HCT116 (cell line): ENCODE results near the gene UBE2J2. TPM values are rescaled to one million over a fixed set of nuclear protein-coding genes. Genes with fewer than 3 reads are reported as not detected.
A peak's percentile ranks its signal among the peaks of the same experiment; 100 is the strongest.

Experiments
- ATAC-seq: fragments of 200-7000 bp; cut with Tn5 transposase; 2 replicates; pipeline ENCODE4 v1.9.1; 2020; ENCODE audit warnings: mild to moderate bottlenecking, moderate library complexity
- BruUV-seq: library from RNA; stranded (reverse); fragments of 400-500 nt; replicated peaks from 2 replicates; lab custom pipeline; 2021; lab: Mats Ljungman, UMichigan
- CTCF ChIA-PET: fragments of 300-600 bp; sonication (Branson Sonifier 250); formaldehyde crosslinking; loops from one replicate; lab custom pipeline; 2021; ENCODE audit warnings: antibody characterized with exemption; lab: Charles Lee
- POLR2A ChIA-PET: fragments of 300-600, 350-600 bp; sonication (Branson Sonifier 250); formaldehyde crosslinking; loops from one replicate; lab custom pipeline; 2021; ENCODE audit warnings: antibody characterized with exemption; lab: Charles Lee
- RAD21 ChIA-PET, 2 experiments: fragments of 300-600 bp; sonication (Branson Sonifier 250); formaldehyde crosslinking; loops; one replicate each; lab custom pipeline; 2023; ENCODE audit warnings: low total read pairs in 2 of 2; ENCODE audit not compliant: uncharacterized antibody in 2 of 2, unreplicated experiment in 2 of 2, low non-redundant PET in 1 of 2; lab: Charles Lee
- DNase-seq: peaks from one replicate; pipeline ENCODE4 v3.0.0-alpha.2; 2010; ENCODE audit warnings: low read depth, low spot score
- H2AFZ ChIP-seq: fragments of 200-600 bp; shearing (Covaris generic), sonication (generic); 2 replicates; pipeline ENCODE4 v1.6.1; 2017; ENCODE audit warnings: low read depth, mixed run types, mixed read lengths, antibody characterized with exemption, low read length; ENCODE audit not compliant: poor library complexity, severe bottlenecking
- H3K27ac ChIP-seq: 2 replicates; pipeline ENCODE4 v1.5.1; 2012; ENCODE audit warnings: low read depth, low read length
- H3K27me3 ChIP-seq: fragments of 200-600 bp; sonication (generic); 2 replicates; pipeline ENCODE4 v1.6.1; 2016; ENCODE audit warnings: mixed run types, low read length, mixed read lengths; ENCODE audit not compliant: insufficient read depth
- H3K36me3 ChIP-seq, 2 experiments: fragments of 200-500 bp in 1 of 2; fragments of 200-600 bp in 1 of 2; sonication (Bioruptor generic) in 1 of 2; sonication (generic) in 1 of 2; 2 replicates each; pipeline versions ENCODE4 v1.5.1 to v1.6.1; 2014 to 2016; ENCODE audit warnings: low read length in 2 of 2, inconsistent platforms in 1 of 2, mixed read lengths in 1 of 2, mixed run types in 1 of 2; ENCODE audit not compliant: insufficient read depth in 2 of 2, control insufficient read depth in 1 of 2
- H3K4me1 ChIP-seq, 2 experiments: fragments of 200-600 bp in 1 of 2; sonication (generic) in 1 of 2; 2 replicates each; pipeline versions ENCODE4 v1.5.1 to v1.6.1; 2012 to 2017; ENCODE audit warnings: low read length in 2 of 2, inconsistent platforms in 1 of 2, mild to moderate bottlenecking in 1 of 2, mixed read lengths in 1 of 2, mixed run types in 1 of 2, moderate library complexity in 1 of 2; ENCODE audit not compliant: insufficient read depth in 2 of 2, control insufficient read depth in 1 of 2
- H3K4me2 ChIP-seq: fragments of 200-600 bp; sonication (generic); 2 replicates; pipeline ENCODE4 v1.6.1; 2017; ENCODE audit warnings: mixed run types, low read length, mixed read lengths
- H3K4me3 ChIP-seq, 2 experiments: fragments of 200-600 bp in 1 of 2; sonication (generic) in 1 of 2; replicated peaks in 1 of 2; 2 replicates each; pipeline ENCODE4 v1.5.1; 2011 to 2016; ENCODE audit warnings: low read length in 2 of 2, control low read depth in 1 of 2, low read depth in 1 of 2, mild to moderate bottlenecking in 1 of 2, mixed read lengths in 1 of 2, mixed run types in 1 of 2
- H3K79me2 ChIP-seq: fragments of 200-600 bp; sonication (generic); 2 replicates; pipeline ENCODE4 v1.6.1; 2017; ENCODE audit warnings: mild to moderate bottlenecking, mixed run types, low read length, moderate library complexity, mixed read lengths; ENCODE audit not compliant: insufficient read depth
- H3K9ac ChIP-seq: fragments of 200-600 bp; sonication (generic); 2 replicates; pipeline ENCODE4 v1.6.1; 2016; ENCODE audit warnings: low read length, mixed read lengths
- H3K9me2 ChIP-seq: fragments of 200-600 bp; sonication (generic), shearing (Covaris generic); 2 replicates; pipeline ENCODE4 v1.6.1; 2017; ENCODE audit warnings: mixed run types, mild to moderate bottlenecking, moderate library complexity; ENCODE audit not compliant: insufficient read depth
- H3K9me3 ChIP-seq, 2 experiments: fragments of 200-500 bp in 1 of 2; fragments of 200-600 bp in 1 of 2; sonication (Bioruptor generic) in 1 of 2; sonication (generic) in 1 of 2; 2 replicates each; pipeline ENCODE4 v1.6.1; 2014 to 2017; ENCODE audit warnings: low read length in 2 of 2, mixed read lengths in 2 of 2, inconsistent platforms in 1 of 2, low read depth in 1 of 2, mild to moderate bottlenecking in 1 of 2, mixed run types in 1 of 2, moderate library complexity in 1 of 2; ENCODE audit not compliant: control insufficient read depth in 1 of 2, insufficient read depth in 1 of 2
- H4K20me1 ChIP-seq: fragments of 200-600 bp; sonication (generic), shearing (Covaris generic); 2 replicates; pipeline ENCODE4 v1.6.1; 2017; ENCODE audit warnings: mixed run types, mild to moderate bottlenecking, moderate library complexity; ENCODE audit not compliant: insufficient read depth
- CEBPB ChIP-seq: IDR thresholded peaks from 2 replicates; pipeline ENCODE4 v1.6.1; 2012; ENCODE audit warnings: low read depth
- ELF1 ChIP-seq: IDR thresholded peaks from 2 replicates; pipeline ENCODE4 v1.6.1; 2012; ENCODE audit warnings: low read depth, borderline replicate concordance
- EZH2phosphoT487 ChIP-seq: fragments of 200-600 bp; IDR thresholded peaks from 2 replicates; pipeline ENCODE4 v1.6.1; 2018; ENCODE audit warnings: antibody characterized with exemption, borderline replicate concordance
- FOSL1 ChIP-seq: IDR thresholded peaks from 2 replicates; pipeline ENCODE4 v1.6.1; 2012; ENCODE audit warnings: low read depth
- MAX ChIP-seq: IDR thresholded peaks from 2 replicates; pipeline ENCODE4 v1.6.1; 2012
- POLR2A ChIP-seq: IDR thresholded peaks from 2 replicates; pipeline ENCODE4 v1.7.0; 2011; ENCODE audit warnings: borderline replicate concordance; ENCODE audit not compliant: insufficient read depth, insufficient read length; ENCODE audit errors: extremely low read depth
- POLR2AphosphoS5 ChIP-seq: IDR thresholded peaks from 2 replicates; pipeline ENCODE4 v1.6.1; 2011; ENCODE audit warnings: mild to moderate bottlenecking, low read depth, low read length, moderate library complexity
- SIN3A ChIP-seq: IDR thresholded peaks from 2 replicates; pipeline ENCODE4 v1.6.1; 2012; ENCODE audit warnings: low read depth
- SP1 ChIP-seq: IDR thresholded peaks from 2 replicates; pipeline ENCODE4 v1.6.1; 2012; ENCODE audit warnings: low read depth
- SRF ChIP-seq: IDR thresholded peaks from 2 replicates; pipeline ENCODE4 v1.6.1; 2012; ENCODE audit warnings: low read depth
- intact Hi-C: fragments of 100-400 bp; cut with micrococcal nuclease; formaldehyde crosslinking; loops from 2 replicates; pipeline ENCODE4 v1.10.0; 2022
- total RNA-seq: library from RNA; stranded (reverse); gene quantifications from one replicate; pipeline ENCODE4 v1.2.1, GENCODE V29; 2021; ENCODE audit not compliant: unreplicated experiment

UBE2J2 gene
- total RNA-seq, 1 experiment from 2014 or later = 67.7 TPM

GRCh38 chr1:1238702-1239178, 34.9 kb downstream of the UBE2J2 start (continued):
- TF ChIP-seq FOSL1 (no peak), SRF (no peak), POLR2AphosphoS5 (no peak), POLR2A (no peak), ELF1 (no peak), EZH2phosphoT487 (no peak), MAX (no peak), SP1 (no peak), SIN3A (no peak), CEBPB (no peak)

- H3K9me2 ChIP-seq = no peaks in the 10 kb centered on the region
Measured at GRCh38 chr1:1237874-1238701, 35.6 kb downstream of the UBE2J2 start.

More at GRCh38 chr1:1237874-1238701, 35.6 kb downstream of the UBE2J2 start:
- ChIA-PET RAD21 (no interaction called here), POLR2A (no interaction called here), CTCF (no interaction called here)
- Histone ChIP-seq H3K4me3 (no peak overlapping the region), H2AFZ (no peak overlapping the region), H3K4me2 (peak overlapping the region; percentile 46), H3K79me2 (peaks cover 16% of the 10 kb centered on the region; the same call in 1 of the 2 replicates), H3K27ac (peak overlapping the region; percentile 8; the same call in 1 of the 2 replicates), H3K27me3 (no peaks in the 10 kb centered on the region), H3K36me3 (no peaks in the 10 kb centered on the region), H3K4me1 (peaks cover 9 to 23% of the 10 kb centered on the region in 2 experiments; a peak in 3 of 4 replicates), H3K9ac (no peak overlapping the region), H4K20me1 (no peaks in the 10 kb centered on the region), H3K9me3 (no peaks in the 10 kb centered on the region)
- DNase-seq (peak; percentile 38), ATAC-seq (peak; percentile 56)
- no TSS peak for BruUV-seq
- intact Hi-C loops = no loop called here
- no peak for TF ChIP-seq EZH2phosphoT487
- TF ChIP-seq ELF1 = no peak
